Vagina (tissue), 2 donors: ENCODE measurements around the gene ALKAL2. TPM values are rescaled to one million over a fixed set of nuclear protein-coding genes. Genes with fewer than 3 reads are reported as not detected.

Experiments used
- DNase-seq, 2 donors: peaks; one replicate each; pipeline ENCODE4 v3.0.0-alpha.2; 2017; ENCODE audit errors: extremely low spot score in 2 of 2
- H3K27ac ChIP-seq: fragments of 200-600 bp; sonication (generic); one replicate; pipeline ENCODE4 v1.5.1; 2019
- H3K27me3 ChIP-seq: fragments of 200-600 bp; sonication (generic); one replicate; pipeline ENCODE4 v1.5.1; 2019
- H3K36me3 ChIP-seq, 2 donors: fragments of 200-600 bp; sonication (generic); one replicate each; pipeline ENCODE4 v1.5.1; 2017 to 2019
- H3K4me1 ChIP-seq: fragments of 200-600 bp; sonication (generic); one replicate; pipeline ENCODE4 v1.5.1; 2019
- H3K4me3 ChIP-seq, 2 donors: fragments of 200-600 bp; sonication (generic); 1 replicate in 1 of 2; 2 replicates in 1 of 2; pipeline ENCODE4 v1.5.1; 2016 to 2019
- H3K9me3 ChIP-seq: fragments of 200-600 bp; sonication (generic); one replicate; pipeline ENCODE4 v1.5.1; 2019
- CTCF ChIP-seq, 3 experiments: fragments of 450-650 bp in 2 of 3; fragments of 200-600 bp in 1 of 3; sonication (generic) in 1 of 3; IDR thresholded peaks; one replicate each; pipeline ENCODE4 v1.5.1; 2017 to 2019; ENCODE audit warnings: antibody characterized with exemption in 3 of 3, mild to moderate bottlenecking in 2 of 3, moderate library complexity in 2 of 3
- POLR2A ChIP-seq, 2 donors: fragments of 450-650 bp; IDR thresholded peaks; one replicate each; pipeline ENCODE4 v1.6.1; 2017; ENCODE audit warnings: antibody characterized with exemption in 2 of 2, mild to moderate bottlenecking in 2 of 2, moderate library complexity in 2 of 2
- POLR2AphosphoS5 ChIP-seq, 2 donors: sonication (generic); formaldehyde crosslinking; IDR thresholded peaks; one replicate each; pipeline ENCODE4 v1.9.0; 2017; ENCODE audit warnings: antibody characterized with exemption in 2 of 2, mild to moderate bottlenecking in 2 of 2, low read depth in 1 of 2; ENCODE audit not compliant: insufficient read depth in 1 of 2
- intact Hi-C: fragments of 100-400 bp; cut with DNase I; formaldehyde crosslinking; loops from one replicate; pipeline ENCODE4 v1.15.1; 2023
- total RNA-seq: library from RNA; depleted of rRNA; stranded (reverse); fragments of >200 nt; gene quantifications from one replicate; pipeline ENCODE4 v1.2.3, GENCODE V29; 2016

The ALKAL2 gene
- total RNA-seq, 1 donor from 2014 or later: 17.4 TPM

GRCh38 chr2:295090-295489 lies 7.2 kb upstream of the ALKAL2 start:
- DNase-seq: no peak
- intact Hi-C loops: no loop called here
- no peaks in the 10 kb centered on the region for H3K27me3 ChIP-seq
- no peak overlapping the region for H3K4me3 ChIP-seq
- peaks cover under 1% of the 10 kb centered on the region for H3K4me1 ChIP-seq
- no peak for TF ChIP-seq POLR2A (IDR thresholded peaks at IDR 0.05)
- TF ChIP-seq POLR2AphosphoS5 (IDR thresholded peaks at IDR 0.05; ENCODE audit: insufficient read depth in 1 of 2, low read depth in 1 of 2): no peak
- TF ChIP-seq CTCF (IDR thresholded peaks at IDR 0.05): no peak
- no peaks in the 10 kb centered on the region for H3K9me3 ChIP-seq
- H3K36me3 ChIP-seq: no peaks in the 10 kb centered on the region
- no peak overlapping the region for H3K27ac ChIP-seq

GRCh38 chr2:290090-290722 lies 2.3 kb upstream of the ALKAL2 start:
- intact Hi-C loops: no loop called here
- no peak for DNase-seq

GRCh38 chr2:289362-290089 lies 1.6 kb upstream of the ALKAL2 start:
- Histone ChIP-seq H3K27ac (no peak overlapping the region), H3K27me3 (peaks cover 4% of the 10 kb centered on the region), H3K4me1 (peaks cover 31% of the 10 kb centered on the region), H3K9me3 (no peaks in the 10 kb centered on the region), H3K4me3 (peak overlapping the region; percentile 38 to 48), H3K36me3 (no peaks in the 10 kb centered on the region)
- TF ChIP-seq CTCF (IDR thresholded peaks at IDR 0.05): no peak
- no peak for TF ChIP-seq POLR2A (IDR thresholded peaks at IDR 0.05)
- TF ChIP-seq POLR2AphosphoS5 (IDR thresholded peaks at IDR 0.05; ENCODE audit: insufficient read depth in 1 of 2, low read depth in 1 of 2): no peak
- DNase-seq: no peak
- intact Hi-C loops: no loop called here

More at GRCh38 chr2:290090-290722, 2.3 kb upstream of the ALKAL2 start:
- H3K9me3 ChIP-seq: no peaks in the 10 kb centered on the region
- H3K4me3 ChIP-seq: peak overlapping the region; percentile 38 to 48
- H3K27me3 ChIP-seq: peaks cover 4% of the 10 kb centered on the region
- peaks cover 31% of the 10 kb centered on the region for H3K4me1 ChIP-seq
- no peak overlapping the region for H3K27ac ChIP-seq
- TF ChIP-seq POLR2AphosphoS5 (IDR thresholded peaks at IDR 0.05; ENCODE audit: insufficient read depth in 1 of 2, low read depth in 1 of 2) (no peak), POLR2A (IDR thresholded peaks at IDR 0.05) (no peak), CTCF (IDR thresholded peaks at IDR 0.05) (peak in 1 of 3 experiments; percentile 23)
- H3K36me3 ChIP-seq: no peaks in the 10 kb centered on the region

- H3K4me3 ChIP-seq: peak overlapping the region; percentile 40 to 48
- TF ChIP-seq CTCF (IDR thresholded peaks at IDR 0.05): no peak
- no peak for TF ChIP-seq POLR2AphosphoS5 (IDR thresholded peaks at IDR 0.05; ENCODE audit: insufficient read depth in 1 of 2, low read depth in 1 of 2)
- TF ChIP-seq POLR2A (IDR thresholded peaks at IDR 0.05): no peak
- intact Hi-C loops: no loop called here
- no peaks in the 10 kb centered on the region for H3K36me3 ChIP-seq
- H3K27me3 ChIP-seq: peaks cover 4% of the 10 kb centered on the region
- no peak overlapping the region for H3K27ac ChIP-seq
- peaks cover 31% of the 10 kb centered on the region for H3K4me1 ChIP-seq
- DNase-seq: no peak
- no peaks in the 10 kb centered on the region for H3K9me3 ChIP-seq
Measured at GRCh38 chr2:288758-289361, 969 bp upstream of the ALKAL2 start.
